SK-N-SH (cell line): ENCODE data around the gene SPG7. TPM values are rescaled to one million over a fixed set of nuclear protein-coding genes. Genes with fewer than 3 reads are reported as not detected.

Source experiments
- CTCF ChIA-PET: fragments of 300-600, 350-600 bp; formaldehyde crosslinking; extraction: SDS; loops from one replicate; lab custom pipeline; 2021; lab: Yijun Ruan, JAX
- POLR2A ChIA-PET: fragments of 350-600 bp; sonication (Branson Sonifier 250); formaldehyde crosslinking; extraction: SDS; loops from one replicate; lab custom pipeline; 2020; ENCODE audit warnings: antibody characterized with exemption, inconsistent platforms; lab: Yijun Ruan, JAX
- DNase-seq: peaks from one replicate; pipeline ENCODE4 v3.0.0; 2012
- H2AFZ ChIP-seq: fragments of 200-600 bp; sonication (generic); 2 replicates; pipeline ENCODE4 v1.8.1; 2016; ENCODE audit warnings: antibody characterized with exemption, mild to moderate bottlenecking, low read depth
- H3F3A ChIP-seq: fragments of 200-600 bp; sonication (generic); replicated peaks from 2 replicates; pipeline ENCODE3; 2016; ENCODE audit warnings: antibody characterized with exemption, mild to moderate bottlenecking; ENCODE audit not compliant: insufficient read depth
- H3K27ac ChIP-seq, 2 experiments: fragments of 200-500 bp in 1 of 2; fragments of 200-600 bp in 1 of 2; sonication (Bioruptor generic) in 1 of 2; sonication (generic), shearing (Covaris generic) in 1 of 2; 2 replicates each; pipeline versions ENCODE4 v1.5.1 to v1.6.1; 2014 to 2016; ENCODE audit warnings: low read depth in 2 of 2, inconsistent platforms in 1 of 2, low read length in 1 of 2, mild to moderate bottlenecking in 1 of 2, mixed read lengths in 1 of 2
- H3K27me3 ChIP-seq: fragments of 200-600 bp; sonication (generic), shearing (Covaris generic); 2 replicates; pipeline ENCODE4 v1.6.1; 2016; ENCODE audit warnings: mixed run types; ENCODE audit not compliant: insufficient read depth
- H3K36me3 ChIP-seq, 2 experiments: fragments of 200-500 bp in 1 of 2; fragments of 200-600 bp in 1 of 2; sonication (Bioruptor generic) in 1 of 2; sonication (generic) in 1 of 2; replicated peaks in 1 of 2; 2 replicates each; pipeline versions ENCODE3 to v1.5.1; 2014 to 2016; ENCODE audit warnings: low read length in 1 of 2, mild to moderate bottlenecking in 1 of 2; ENCODE audit not compliant: insufficient read depth in 2 of 2, control insufficient read depth in 1 of 2
- H3K4me1 ChIP-seq, 2 experiments: fragments of 200-500 bp in 1 of 2; fragments of 200-600 bp in 1 of 2; sonication (Bioruptor generic) in 1 of 2; sonication (generic), shearing (Covaris generic) in 1 of 2; 2 replicates each; pipeline versions ENCODE4 v1.5.1 to v1.6.1; 2014 to 2016; ENCODE audit warnings: low read depth in 1 of 2, low read length in 1 of 2, mixed run types in 1 of 2; ENCODE audit not compliant: insufficient read depth in 2 of 2, control insufficient read depth in 1 of 2
- H3K4me2 ChIP-seq: fragments of 200-600 bp; sonication (generic), shearing (Covaris generic); 2 replicates; pipeline ENCODE4 v1.6.1; 2017; ENCODE audit warnings: mixed run types
- H3K4me3 ChIP-seq, 2 experiments: fragments of 200-500 bp in 1 of 2; fragments of 200-600 bp in 1 of 2; sonication (Bioruptor generic) in 1 of 2; sonication (generic), shearing (Covaris generic) in 1 of 2; 2 replicates each; pipeline versions ENCODE4 v1.5.1 to v1.8.1; 2014 to 2016; ENCODE audit warnings: low read depth in 2 of 2, inconsistent platforms in 1 of 2, low read length in 1 of 2, mild to moderate bottlenecking in 1 of 2, mixed read lengths in 1 of 2, moderate library complexity in 1 of 2
- H3K79me2 ChIP-seq: fragments of 200-600 bp; sonication (generic); 2 replicates; pipeline ENCODE4 v1.8.1; 2017; ENCODE audit warnings: mild to moderate bottlenecking; ENCODE audit not compliant: insufficient read depth
- H3K9ac ChIP-seq: fragments of 200-600 bp; sonication (generic); 2 replicates; pipeline ENCODE4 v1.6.1; 2017; ENCODE audit warnings: mixed run types
- H3K9me2 ChIP-seq: fragments of 200-600 bp; sonication (generic); 2 replicates; pipeline ENCODE4 v1.6.1; 2017; ENCODE audit warnings: mixed run types
- H3K9me3 ChIP-seq: fragments of 200-600 bp; sonication (generic); 2 replicates; pipeline ENCODE4 v1.6.1; 2017; ENCODE audit warnings: mixed run types, mild to moderate bottlenecking, moderate library complexity
- H4K20me1 ChIP-seq: fragments of 200-600 bp; sonication (generic); 2 replicates; pipeline ENCODE4 v1.6.1; 2017; ENCODE audit warnings: mild to moderate bottlenecking, mixed run types; ENCODE audit not compliant: insufficient read depth
- ELF1 ChIP-seq: IDR thresholded peaks from 2 replicates; pipeline ENCODE4 v1.4.0; 2012
- EP300 ChIP-seq, 2 experiments: IDR thresholded peaks; 2 replicates each; pipeline versions ENCODE4 v1.4.0 to v1.6.1; 2012; ENCODE audit warnings: borderline replicate concordance in 1 of 2, low read depth in 1 of 2, low read length in 1 of 2
- RAD21 ChIP-seq: IDR thresholded peaks from 2 replicates; pipeline ENCODE4 v1.6.1; 2012; ENCODE audit warnings: mild to moderate bottlenecking, low read length
- RCOR1 ChIP-seq: fragments of 150-350 bp; IDR thresholded peaks from 2 replicates; pipeline ENCODE4 v1.6.1; 2017; ENCODE audit warnings: antibody characterized with exemption, low read length
- RXRA ChIP-seq: IDR thresholded peaks from 2 replicates; pipeline ENCODE4 v1.4.0; 2012; ENCODE audit warnings: low read depth, mild to moderate bottlenecking, borderline replicate concordance
- TAF1 ChIP-seq: IDR thresholded peaks from 2 replicates; pipeline ENCODE4 v1.6.1; 2012; ENCODE audit warnings: low read depth, mild to moderate bottlenecking, low read length, moderate library complexity, borderline replicate concordance
- TEAD4 ChIP-seq: IDR thresholded peaks from 2 replicates; pipeline ENCODE4 v1.4.0; 2012; ENCODE audit warnings: mild to moderate bottlenecking, borderline replicate concordance; ENCODE audit not compliant: insufficient read depth
- WGBS: methylation state at CpG from one replicate; pipeline ENCODE4 v1.1.6; 2017; ENCODE audit warnings: low lambda C conversion rate; 5-methylcytosine and 5-hydroxymethylcytosine counted together
- polyA plus RNA-seq, 3 experiments: library from polyadenylated mRNA; depleted of rRNA; stranded (reverse); fragments of >200 nt; gene quantifications; 2 replicates each; pipeline ENCODE4 v1.2.3, GENCODE V29; 2012
- TF ChIP-seq, protein P1 (sequence below): IDR thresholded peaks from 2 replicates; pipeline ENCODE4 v1.4.0; 2012; ENCODE audit warnings: low read depth, borderline replicate concordance
- TF ChIP-seq, protein P2 (sequence below): fragments of 150-350 bp; IDR thresholded peaks from 2 replicates; pipeline ENCODE4 v1.6.1; 2017; ENCODE audit warnings: antibody characterized with exemption, low read length, low read depth, borderline replicate concordance

Gene SPG7
- polyA plus RNA-seq, 1 of the 3 experiments (the other 2 are of a cell fraction): 100 TPM

DNA sequence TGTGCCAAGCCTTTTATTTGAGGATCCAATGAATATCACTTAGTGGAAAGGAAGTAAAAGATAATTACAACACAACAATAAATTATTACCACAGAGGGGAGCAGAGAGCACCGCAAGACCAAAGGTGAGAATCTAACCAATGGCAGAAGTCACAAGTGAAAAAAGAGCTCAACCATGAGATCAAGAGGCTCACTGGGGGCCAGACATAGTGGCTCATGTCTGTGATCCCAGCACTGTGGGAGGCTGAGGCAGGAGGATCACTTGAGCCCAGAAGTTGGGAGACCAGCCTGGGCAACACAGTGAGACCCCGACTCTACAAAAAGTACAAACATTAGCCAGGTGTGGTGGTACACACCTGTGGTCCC, 35.5 kb upstream of the SPG7 start:
- ChIA-PET CTCF (no interaction called here), POLR2A (no interaction called here)
- H3F3A ChIP-seq: peaks cover 17% of the 10 kb centered on the region
- no peak for TF ChIP-seq RXRA
- no peak for TF ChIP-seq TAF1
- H3K27ac ChIP-seq: 0 out of 4 replicates have a peak overlapping the region, but pooled peaks of 1 of the 2 experiments have one; percentile 11
- H3K27me3 ChIP-seq: no peaks in the 10 kb centered on the region
- no peaks in the 10 kb centered on the region for H3K36me3 ChIP-seq
- no peak overlapping the region for H2AFZ ChIP-seq
- no peak overlapping the region for H3K9ac ChIP-seq
- no peaks in the 10 kb centered on the region for H3K9me2 ChIP-seq
- H3K4me2 ChIP-seq: no peak overlapping the region
- H4K20me1 ChIP-seq: peaks cover 100% of the 10 kb centered on the region
- H3K79me2 ChIP-seq: peaks cover 100% of the 10 kb centered on the region
- peaks cover 21 to 31% of the 10 kb centered on the region in 2 experiments; a peak in 2 of 4 replicates for H3K4me1 ChIP-seq
- no peak for DNase-seq
- no peaks in the 10 kb centered on the region for H3K9me3 ChIP-seq
- 93% methylated on average over 2 of the region's 2 CpGs for WGBS
- no peak overlapping the region for H3K4me3 ChIP-seq

DNA sequence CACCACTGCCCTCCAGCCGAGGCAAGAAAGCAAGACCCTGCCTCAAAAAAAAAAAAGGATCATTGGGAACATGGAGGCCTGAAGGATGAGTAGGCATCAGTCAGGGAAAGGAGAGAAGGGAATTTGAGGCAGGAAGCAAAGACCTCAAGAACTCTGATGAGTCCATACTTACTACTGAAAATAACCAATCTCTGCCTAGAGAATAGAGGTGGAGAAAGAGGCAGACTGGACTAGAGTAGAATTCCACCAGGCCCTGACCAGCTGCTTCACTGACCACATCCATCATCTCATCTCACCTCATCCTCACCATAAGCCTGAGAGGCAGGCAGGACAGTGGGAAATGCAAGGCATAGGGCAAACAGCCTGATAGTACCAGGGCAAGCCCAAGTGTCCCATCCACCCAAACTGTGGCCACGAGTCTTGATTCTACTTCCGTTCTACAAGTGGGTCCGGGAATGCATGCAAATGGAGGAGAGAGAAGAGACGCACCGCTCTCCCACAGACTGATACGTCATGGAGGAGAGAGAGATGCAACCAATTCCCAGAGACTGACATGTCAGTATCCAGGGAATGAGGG, 35.0 kb upstream of the SPG7 start:
- Histone ChIP-seq H3K4me2 (no peak overlapping the region), H3F3A (peaks cover 17% of the 10 kb centered on the region), H3K9ac (no peak overlapping the region), H3K36me3 (no peaks in the 10 kb centered on the region), H4K20me1 (peaks cover 100% of the 10 kb centered on the region), H2AFZ (no peak overlapping the region), H3K4me3 (no peak overlapping the region), H3K27ac (no peak overlapping the region), H3K9me3 (no peaks in the 10 kb centered on the region), H3K4me1 (peaks cover 21 to 31% of the 10 kb centered on the region in 2 experiments; a peak in 2 of 4 replicates), H3K9me2 (no peaks in the 10 kb centered on the region), H3K27me3 (no peaks in the 10 kb centered on the region), H3K79me2 (peaks cover 100% of the 10 kb centered on the region)
- 93% methylated on average over 7 of the region's 7 CpGs for WGBS
- DNase-seq: no peak
- TF ChIP-seq ELF1 (no peak), RCOR1 (no peak), TEAD4 (no peak), EP300 (IDR thresholded peaks at IDR 0.05; ENCODE audit: borderline replicate concordance in 1 of 2, low read depth in 1 of 2, low read length in 1 of 2) (no peak), RAD21 (no peak), RXRA (no peak)
- TF ChIP-seq, protein P1, sequence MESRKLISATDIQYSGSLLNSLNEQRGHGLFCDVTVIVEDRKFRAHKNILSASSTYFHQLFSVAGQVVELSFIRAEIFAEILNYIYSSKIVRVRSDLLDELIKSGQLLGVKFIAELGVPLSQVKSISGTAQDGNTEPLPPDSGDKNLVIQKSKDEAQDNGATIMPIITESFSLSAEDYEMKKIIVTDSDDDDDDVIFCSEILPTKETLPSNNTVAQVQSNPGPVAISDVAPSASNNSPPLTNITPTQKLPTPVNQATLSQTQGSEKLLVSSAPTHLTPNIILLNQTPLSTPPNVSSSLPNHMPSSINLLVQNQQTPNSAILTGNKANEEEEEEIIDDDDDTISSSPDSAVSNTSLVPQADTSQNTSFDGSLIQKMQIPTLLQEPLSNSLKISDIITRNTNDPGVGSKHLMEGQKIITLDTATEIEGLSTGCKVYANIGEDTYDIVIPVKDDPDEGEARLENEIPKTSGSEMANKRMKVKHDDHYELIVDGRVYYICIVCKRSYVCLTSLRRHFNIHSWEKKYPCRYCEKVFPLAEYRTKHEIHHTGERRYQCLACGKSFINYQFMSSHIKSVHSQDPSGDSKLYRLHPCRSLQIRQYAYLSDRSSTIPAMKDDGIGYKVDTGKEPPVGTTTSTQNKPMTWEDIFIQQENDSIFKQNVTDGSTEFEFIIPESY: no peak
- TF ChIP-seq, protein P2, sequence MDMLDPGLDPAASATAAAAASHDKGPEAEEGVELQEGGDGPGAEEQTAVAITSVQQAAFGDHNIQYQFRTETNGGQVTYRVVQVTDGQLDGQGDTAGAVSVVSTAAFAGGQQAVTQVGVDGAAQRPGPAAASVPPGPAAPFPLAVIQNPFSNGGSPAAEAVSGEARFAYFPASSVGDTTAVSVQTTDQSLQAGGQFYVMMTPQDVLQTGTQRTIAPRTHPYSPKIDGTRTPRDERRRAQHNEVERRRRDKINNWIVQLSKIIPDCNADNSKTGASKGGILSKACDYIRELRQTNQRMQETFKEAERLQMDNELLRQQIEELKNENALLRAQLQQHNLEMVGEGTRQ: no peak
- CTCF ChIA-PET: no interaction called here
- POLR2A ChIA-PET: no interaction called here
